ENCODE measurements around the gene RSPH9. TPM values are rescaled to one million over a fixed set of nuclear protein-coding genes. Genes with fewer than 3 reads are reported as not detected.
"Not testable (repeated sequence)": the region's sequence is repeated elsewhere in the genome, so short reads cannot be mapped to it uniquely, and the experiment has no call there.

The RSPH9 gene
- total RNA-seq, 2 donors from 2014 or later: not detected

GRCh38 chr6:43699564-43700186 lies 54.8 kb downstream of the RSPH9 start:
- Histone ChIP-seq H3K9me3 (no peaks in the 10 kb centered on the region), H3K27ac (no peak overlapping the region), H3K4me1 (ENCODE audit: control insufficient read depth in 1 of 2, low read depth in 2 of 2) (peaks cover 4 to 14% of the 10 kb centered on the region in 2 donors), H3K27me3 (replicated peaks; ENCODE audit: insufficient read depth) (no peaks in the 10 kb centered on the region), H3K4me3 (no peak overlapping the region), H3K36me3 (no peaks in the 10 kb centered on the region)
- no peak for TF ChIP-seq CTCF (IDR thresholded peaks at IDR 0.05)
- no peak for ATAC-seq (ENCODE audit: insufficient number of reproducible peaks, low FRiP score, low read depth)
- no peak for DNase-seq (ENCODE audit: low spot score)

- H3K4me1 ChIP-seq (ENCODE audit: control insufficient read depth in 1 of 2, low read depth in 2 of 2): peaks cover 10 to 19% of the 10 kb centered on the region in 2 donors
- ATAC-seq (ENCODE audit: insufficient number of reproducible peaks, low FRiP score, low read depth); H3K36me3 ChIP-seq; H3K27me3 ChIP-seq (replicated peaks; ENCODE audit: insufficient read depth); H3K9me3 ChIP-seq; H3K4me3 ChIP-seq; H3K27ac ChIP-seq; DNase-seq (ENCODE audit: low spot score): not testable (repeated sequence)
These were observed 56.2 kb downstream of the RSPH9 start for GRCh38 chr6:43700939-43701560.

DNA sequence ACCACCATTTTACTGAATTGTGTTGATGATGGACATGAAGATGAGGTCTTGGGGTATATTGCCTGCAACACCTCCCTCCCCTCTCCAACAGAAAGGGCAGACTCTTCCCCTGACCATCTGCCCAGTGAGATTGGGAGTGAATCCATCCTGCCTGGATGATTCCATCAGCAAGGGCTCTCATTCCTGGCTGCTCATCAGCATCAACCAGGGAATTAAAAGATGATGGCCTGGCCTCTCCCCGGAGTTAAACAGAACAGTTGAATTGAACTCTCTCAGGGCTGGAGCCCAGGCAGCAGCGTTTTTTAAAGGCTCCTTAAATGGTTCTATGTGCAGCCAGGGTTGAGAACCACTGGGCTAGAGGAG lies 57.3 kb downstream of the RSPH9 start:
- Histone ChIP-seq H3K4me1 (ENCODE audit: control insufficient read depth in 1 of 2, low read depth in 2 of 2) (peaks cover 14 to 26% of the 10 kb centered on the region in 2 donors), H3K27me3 (replicated peaks; ENCODE audit: insufficient read depth) (no peaks in the 10 kb centered on the region), H3K4me3 (peak overlapping the region; percentile 27), H3K27ac (peak overlapping the region; percentile 53 to 79), H3K36me3 (no peaks in the 10 kb centered on the region), H3K9me3 (no peaks in the 10 kb centered on the region)
- no peak for TF ChIP-seq CTCF (IDR thresholded peaks at IDR 0.05)
- ATAC-seq (ENCODE audit: insufficient number of reproducible peaks, low FRiP score, low read depth) (no peak), DNase-seq (ENCODE audit: low spot score) (no peak)

- Histone ChIP-seq H3K27me3 (replicated peaks; ENCODE audit: insufficient read depth) (no peaks in the 10 kb centered on the region), H3K4me1 (ENCODE audit: control insufficient read depth in 1 of 2, low read depth in 2 of 2) (peaks cover 14 to 26% of the 10 kb centered on the region in 2 donors), H3K36me3 (no peaks in the 10 kb centered on the region), H3K27ac (peak overlapping the region; percentile 53 to 79), H3K4me3 (peak overlapping the region; percentile 27), H3K9me3 (no peaks in the 10 kb centered on the region)
- DNase-seq (ENCODE audit: low spot score): peak; percentile 77
- TF ChIP-seq CTCF (IDR thresholded peaks at IDR 0.05): no peak
- peak; percentile 77 for ATAC-seq (ENCODE audit: insufficient number of reproducible peaks, low FRiP score, low read depth)
These were observed 58.0 kb downstream of the RSPH9 start for GRCh38 chr6:43702534-43703440.

DNA sequence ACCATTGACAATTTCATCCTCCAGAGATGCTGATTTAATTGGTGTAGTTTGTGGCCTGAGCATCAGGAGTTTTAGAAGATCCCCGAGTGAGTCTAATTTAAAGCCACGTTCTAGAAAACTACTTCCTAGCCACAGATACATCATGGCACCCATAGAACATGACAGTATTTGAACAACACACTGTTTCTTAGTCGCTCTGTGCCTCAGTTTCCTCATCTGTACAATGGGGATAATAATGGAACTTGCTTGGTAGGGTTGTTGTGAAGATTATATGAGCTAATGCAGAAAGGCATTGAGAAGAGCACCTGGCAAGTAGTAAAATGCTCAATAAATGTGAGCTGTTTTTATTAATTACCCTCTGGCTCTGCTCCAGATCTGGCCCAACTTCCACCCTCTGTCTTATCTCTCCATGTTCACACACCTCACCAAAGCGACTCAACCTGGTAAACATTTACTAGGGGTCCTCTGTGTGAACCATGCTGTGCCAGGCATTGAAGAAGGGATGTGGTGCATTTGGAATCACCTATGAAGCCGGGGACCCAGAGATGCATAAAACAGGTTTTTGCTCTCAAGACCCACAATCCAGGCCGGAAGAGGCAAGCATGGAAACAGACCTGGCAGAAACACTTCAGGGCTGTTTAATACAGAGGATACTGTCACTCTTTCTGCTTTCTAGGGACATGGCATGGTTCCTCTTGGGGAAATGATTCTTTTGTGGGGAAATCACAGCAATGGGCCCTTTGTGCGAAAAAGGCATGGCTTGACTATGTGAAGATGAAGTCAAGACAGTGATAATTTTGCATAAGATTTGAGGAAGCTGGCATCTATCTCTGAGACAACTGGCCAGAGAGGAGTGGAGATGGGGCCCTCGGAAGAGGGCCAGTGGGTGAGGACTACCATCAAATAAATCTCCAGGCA lies 58.9 kb downstream of the RSPH9 start:
- peak overlapping the region; percentile 53 to 79 for H3K27ac ChIP-seq
- no peak for ATAC-seq (ENCODE audit: insufficient number of reproducible peaks, low FRiP score, low read depth)

More for the DNA sequence above, 58.9 kb downstream of the RSPH9 start:
- Histone ChIP-seq H3K4me3 (no peak overlapping the region), H3K36me3 (no peaks in the 10 kb centered on the region), H3K9me3 (no peaks in the 10 kb centered on the region), H3K27me3 (replicated peaks; ENCODE audit: insufficient read depth) (no peaks in the 10 kb centered on the region), H3K4me1 (ENCODE audit: control insufficient read depth in 1 of 2, low read depth in 2 of 2) (peaks cover 14 to 26% of the 10 kb centered on the region in 2 donors)
- DNase-seq (ENCODE audit: low spot score): no peak
- no peak for TF ChIP-seq CTCF (IDR thresholded peaks at IDR 0.05)
